ENCODE data around the gene ADGRG4. TPM values are rescaled to one million over a fixed set of nuclear protein-coding genes. Genes with fewer than 3 reads are reported as not detected.
"Not testable (repeated sequence)": the region's sequence is repeated elsewhere in the genome, so short reads cannot be mapped to it uniquely, and the experiment has no call there.

Gene ADGRG4
- total RNA-seq, 5 donors from 2014 or later (not counting 1 experiment from before 2014, with no cell fraction given): not detected

DNA sequence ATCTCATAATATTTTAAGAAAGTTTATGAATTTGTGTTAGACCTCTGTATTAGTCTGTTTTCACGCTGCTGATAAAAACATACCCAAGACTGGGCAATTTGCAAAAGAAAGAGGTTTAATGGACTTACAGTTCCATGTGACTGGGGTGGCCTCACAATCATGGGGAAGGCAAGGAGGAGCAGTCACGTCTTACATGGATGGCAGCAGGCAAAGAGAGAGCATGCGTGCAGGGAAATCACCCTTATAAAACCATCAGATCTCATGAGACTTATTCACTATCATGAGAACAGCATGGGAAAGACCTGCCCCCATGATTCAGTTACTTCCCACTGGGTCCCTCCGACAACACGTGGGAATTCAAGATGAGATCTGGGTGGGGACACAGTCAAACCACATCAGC, 14.4 kb upstream of the ADGRG4 start:
- DNase-seq; H3K27me3 ChIP-seq (replicated peaks in 1 of 2; ENCODE audit: control insufficient read depth in 2 of 2, extremely low read depth in 1 of 2, insufficient read depth in 2 of 2, low read length in 1 of 2); H3K4me1 Mint-ChIP-seq; H3K9me3 Mint-ChIP-seq; H3K27me3 Mint-ChIP-seq; H3K36me3 Mint-ChIP-seq; H3K36me3 ChIP-seq (ENCODE audit: control insufficient read depth in 2 of 2, extremely low read depth in 1 of 2, insufficient read depth in 1 of 2, low read length in 1 of 2); H3K9me3 ChIP-seq; H3K27ac ChIP-seq (ENCODE audit: low read length); H3K4me3 ChIP-seq (ENCODE audit: control insufficient read depth in 1 of 2, extremely low read depth in 1 of 2, low read length in 1 of 2); CTCF ChIA-PET; H3K4me3 Mint-ChIP-seq; H3K27ac Mint-ChIP-seq; ATAC-seq (replicated peaks in 1 of 4); H3K4me1 ChIP-seq (ENCODE audit: control insufficient read depth in 1 of 2, extremely low read depth in 1 of 2, insufficient read depth in 2 of 2, low read length in 2 of 2); POLR2A ChIA-PET: not testable (repeated sequence)
- WGBS (ENCODE audit: insufficient coverage): 100% methylated on average over 1 of the region's 5 CpGs

DNA sequence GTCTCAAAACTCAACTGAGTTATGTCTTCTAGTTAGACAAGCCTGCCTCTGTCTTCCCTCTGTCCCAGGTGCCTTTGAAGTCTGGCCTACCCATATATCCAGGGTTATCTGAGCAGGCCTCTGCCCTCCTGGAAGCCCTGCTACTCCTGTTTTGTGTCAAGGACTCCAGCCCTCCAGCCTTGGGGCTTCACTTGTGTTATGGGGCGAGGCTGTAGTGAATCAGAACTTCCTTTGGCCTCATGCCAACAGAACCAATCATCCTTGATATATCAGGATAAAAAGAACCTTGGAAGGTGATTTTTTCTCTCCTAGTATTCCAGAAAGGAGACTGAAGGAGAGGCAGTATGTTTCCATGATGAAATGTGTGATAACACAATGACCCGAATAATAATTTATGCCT, 8.9 kb upstream of the ADGRG4 start:
- Histone ChIP-seq H3K4me1 (ENCODE audit: control insufficient read depth in 1 of 2, extremely low read depth in 1 of 2, insufficient read depth in 2 of 2, low read length in 2 of 2) (no peaks in the 10 kb centered on the region), H3K27me3 (replicated peaks in 1 of 2; ENCODE audit: control insufficient read depth in 2 of 2, extremely low read depth in 1 of 2, insufficient read depth in 2 of 2, low read length in 1 of 2) (no peaks in the 10 kb centered on the region), H3K27ac (ENCODE audit: low read length) (no peak overlapping the region), H3K36me3 (ENCODE audit: control insufficient read depth in 2 of 2, extremely low read depth in 1 of 2, insufficient read depth in 1 of 2, low read length in 1 of 2) (no peaks in the 10 kb centered on the region), H3K9me3 (no peaks in the 10 kb centered on the region), H3K4me3 (ENCODE audit: control insufficient read depth in 1 of 2, extremely low read depth in 1 of 2, low read length in 1 of 2) (no peak overlapping the region)
- Mint-ChIP-seq H3K9me3 (no peaks in the 10 kb centered on the region), H3K4me3 (no peak overlapping the region), H3K27me3 (peaks cover 1 to 25% of the 10 kb centered on the region in 2 donors), H3K27ac (no peak overlapping the region), H3K36me3 (no peaks in the 10 kb centered on the region), H3K4me1 (no peaks in the 10 kb centered on the region)
- ChIA-PET POLR2A (no interaction called here), CTCF (no interaction called here)
- WGBS (ENCODE audit: insufficient coverage): no CpG with 5 or more reads among the region's 2 CpGs
- ATAC-seq (replicated peaks in 1 of 4): no peak
- DNase-seq: no peak

DNA sequence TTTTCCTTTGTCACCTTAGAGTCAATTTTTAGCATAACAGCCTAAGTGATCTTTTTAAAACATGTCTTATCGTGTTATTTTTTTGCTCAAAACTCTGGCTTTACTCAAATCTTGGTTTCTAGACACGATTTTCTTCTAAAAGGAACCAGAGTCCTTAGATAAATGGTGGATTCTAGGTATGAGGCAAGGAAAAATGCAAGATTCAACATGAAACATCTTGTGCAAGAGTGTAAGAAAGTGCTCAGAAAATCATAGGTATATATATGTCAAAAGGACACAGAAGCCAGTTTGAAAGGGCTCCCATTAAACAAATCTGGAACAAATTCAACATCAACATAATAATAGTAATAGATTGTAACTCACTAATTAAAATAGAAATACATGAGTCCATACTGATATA, 8.1 kb upstream of the ADGRG4 start:
- Histone ChIP-seq H3K9me3 (no peaks in the 10 kb centered on the region), H3K4me1 (ENCODE audit: control insufficient read depth in 1 of 2, extremely low read depth in 1 of 2, insufficient read depth in 2 of 2, low read length in 2 of 2) (no peaks in the 10 kb centered on the region), H3K4me3 (ENCODE audit: control insufficient read depth in 1 of 2, extremely low read depth in 1 of 2, low read length in 1 of 2) (no peak overlapping the region), H3K36me3 (ENCODE audit: control insufficient read depth in 2 of 2, extremely low read depth in 1 of 2, insufficient read depth in 1 of 2, low read length in 1 of 2) (no peaks in the 10 kb centered on the region), H3K27ac (ENCODE audit: low read length) (no peak overlapping the region), H3K27me3 (replicated peaks in 1 of 2; ENCODE audit: control insufficient read depth in 2 of 2, extremely low read depth in 1 of 2, insufficient read depth in 2 of 2, low read length in 1 of 2) (no peaks in the 10 kb centered on the region)
- CTCF ChIA-PET: no interaction called here
- Mint-ChIP-seq H3K27me3 (peaks cover 1 to 28% of the 10 kb centered on the region in 2 donors), H3K4me3 (no peak overlapping the region), H3K4me1 (no peaks in the 10 kb centered on the region), H3K27ac (no peak overlapping the region), H3K36me3 (no peaks in the 10 kb centered on the region), H3K9me3 (no peaks in the 10 kb centered on the region)
- DNase-seq (no peak), ATAC-seq (replicated peaks in 1 of 4) (no peak)
- POLR2A ChIA-PET: no interaction called here
- no CpG with 5 or more reads among the region's 2 CpGs for WGBS (ENCODE audit: insufficient coverage)

DNA sequence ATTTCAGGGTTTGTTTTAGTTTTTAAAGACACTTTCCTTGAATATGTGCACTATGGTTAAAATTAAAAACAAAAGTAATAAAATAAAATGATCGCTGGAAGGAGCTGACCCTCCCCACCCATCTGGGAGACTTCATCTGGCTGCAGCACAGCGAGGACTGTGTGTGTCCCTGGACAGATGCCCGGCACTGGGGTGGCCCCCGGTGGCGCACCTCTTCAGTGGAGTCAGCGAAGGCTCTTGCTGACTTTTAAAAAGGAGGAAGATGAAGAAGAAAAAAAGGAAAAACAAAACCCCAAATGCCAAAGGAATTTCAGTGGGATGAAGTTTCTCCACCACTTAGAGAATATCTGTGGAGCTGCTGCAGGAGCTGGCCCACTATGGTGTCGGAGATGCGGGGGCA, 5.4 kb upstream of the ADGRG4 start:
- no peak overlapping the region for H3K27ac Mint-ChIP-seq
- no peak overlapping the region for H3K4me3 Mint-ChIP-seq
- H3K4me3 ChIP-seq (ENCODE audit: control insufficient read depth in 1 of 2, extremely low read depth in 1 of 2, low read length in 1 of 2): no peak overlapping the region
- no peaks in the 10 kb centered on the region for H3K36me3 Mint-ChIP-seq
- ATAC-seq (replicated peaks in 1 of 4) (no peak), DNase-seq (no peak)
- ChIA-PET POLR2A (no interaction called here), CTCF (no interaction called here)
- no peaks in the 10 kb centered on the region for H3K9me3 ChIP-seq
- H3K27me3 Mint-ChIP-seq: peaks cover 1 to 34% of the 10 kb centered on the region in 2 donors
- no peaks in the 10 kb centered on the region for H3K27me3 ChIP-seq (replicated peaks in 1 of 2; ENCODE audit: control insufficient read depth in 2 of 2, extremely low read depth in 1 of 2, insufficient read depth in 2 of 2, low read length in 1 of 2)
- WGBS (ENCODE audit: insufficient coverage): no CpG with 5 or more reads among the region's 8 CpGs
- no peaks in the 10 kb centered on the region for H3K9me3 Mint-ChIP-seq
- no peaks in the 10 kb centered on the region for H3K4me1 Mint-ChIP-seq
- no peak overlapping the region for H3K27ac ChIP-seq (ENCODE audit: low read length)
- H3K36me3 ChIP-seq (ENCODE audit: control insufficient read depth in 2 of 2, extremely low read depth in 1 of 2, insufficient read depth in 1 of 2, low read length in 1 of 2): no peaks in the 10 kb centered on the region
- H3K4me1 ChIP-seq (ENCODE audit: control insufficient read depth in 1 of 2, extremely low read depth in 1 of 2, insufficient read depth in 2 of 2, low read length in 2 of 2): no peaks in the 10 kb centered on the region

DNA sequence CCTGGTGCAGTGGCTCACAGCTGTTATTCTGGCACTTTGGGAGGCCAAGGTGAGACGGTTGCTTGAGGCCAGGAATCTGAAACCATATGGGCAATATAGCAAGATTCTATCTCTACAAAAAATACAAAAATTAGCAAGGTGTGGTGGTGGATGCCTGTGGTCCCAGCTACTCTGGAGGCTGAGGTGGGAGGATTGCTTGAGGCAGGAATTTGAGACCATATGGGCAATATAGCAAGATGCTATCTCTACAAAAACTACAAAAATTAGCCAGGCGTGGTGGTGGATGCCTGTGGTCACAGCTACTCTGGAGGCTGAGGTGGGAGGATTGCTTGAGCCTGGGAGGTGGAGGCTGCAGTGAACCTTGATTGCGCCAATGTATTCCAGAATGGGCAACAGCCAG, 2.3 kb downstream of the ADGRG4 start:
- Histone ChIP-seq H3K4me3 (ENCODE audit: control insufficient read depth in 1 of 2, extremely low read depth in 1 of 2, low read length in 1 of 2) (no peak overlapping the region), H3K4me1 (ENCODE audit: control insufficient read depth in 1 of 2, extremely low read depth in 1 of 2, insufficient read depth in 2 of 2, low read length in 2 of 2) (no peaks in the 10 kb centered on the region), H3K27ac (ENCODE audit: low read length) (no peak overlapping the region), H3K36me3 (ENCODE audit: control insufficient read depth in 2 of 2, extremely low read depth in 1 of 2, insufficient read depth in 1 of 2, low read length in 1 of 2) (no peaks in the 10 kb centered on the region), H3K27me3 (replicated peaks in 1 of 2; ENCODE audit: control insufficient read depth in 2 of 2, extremely low read depth in 1 of 2, insufficient read depth in 2 of 2, low read length in 1 of 2) (no peaks in the 10 kb centered on the region), H3K9me3 (no peaks in the 10 kb centered on the region)
- ChIA-PET POLR2A (no interaction called here), CTCF (no interaction called here)
- no CpG with 5 or more reads among the region's 3 CpGs for WGBS (ENCODE audit: insufficient coverage)
- ATAC-seq (replicated peaks in 1 of 4) (no peak), DNase-seq (no peak)
- Mint-ChIP-seq H3K27me3 (peaks cover 0 to 26% of the 10 kb centered on the region in 2 donors), H3K36me3 (no peaks in the 10 kb centered on the region), H3K9me3 (no peaks in the 10 kb centered on the region), H3K4me3 (no peak overlapping the region), H3K27ac (no peak overlapping the region), H3K4me1 (no peaks in the 10 kb centered on the region)

DNA sequence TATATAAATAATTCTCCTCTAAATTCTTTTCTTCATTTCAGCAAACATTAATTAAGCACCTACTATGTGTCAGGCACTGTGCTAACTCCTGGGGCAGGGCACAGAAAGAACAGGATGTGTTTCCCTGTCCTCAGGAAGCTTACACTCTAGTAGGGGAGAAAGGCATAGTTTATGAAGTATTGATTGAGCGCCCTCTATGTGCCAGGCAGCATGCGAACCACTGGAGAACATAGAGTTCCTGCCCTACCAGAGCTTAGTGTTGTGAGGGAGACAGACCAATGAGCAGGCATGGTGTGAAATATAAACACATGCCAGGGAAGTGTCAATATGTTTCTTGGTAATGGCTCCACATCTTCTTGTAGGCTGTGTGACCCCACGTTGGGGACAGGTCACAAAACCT, 3.7 kb downstream of the ADGRG4 start:
- ChIA-PET CTCF (interaction anchor here in 1 of 2 donors (0.6 kb wide), 1 partner anchor 797 kb away, joined by 3 read pairs; no protein-coding TSS in a partner anchor), POLR2A (no interaction called here)
- WGBS (ENCODE audit: insufficient coverage): no CpG with 5 or more reads among the region's 3 CpGs
- Histone ChIP-seq H3K36me3 (ENCODE audit: control insufficient read depth in 2 of 2, extremely low read depth in 1 of 2, insufficient read depth in 1 of 2, low read length in 1 of 2) (no peaks in the 10 kb centered on the region), H3K4me1 (ENCODE audit: control insufficient read depth in 1 of 2, extremely low read depth in 1 of 2, insufficient read depth in 2 of 2, low read length in 2 of 2) (no peaks in the 10 kb centered on the region), H3K27ac (ENCODE audit: low read length) (no peak overlapping the region), H3K9me3 (no peaks in the 10 kb centered on the region), H3K27me3 (replicated peaks in 1 of 2; ENCODE audit: control insufficient read depth in 2 of 2, extremely low read depth in 1 of 2, insufficient read depth in 2 of 2, low read length in 1 of 2) (no peaks in the 10 kb centered on the region), H3K4me3 (ENCODE audit: control insufficient read depth in 1 of 2, extremely low read depth in 1 of 2, low read length in 1 of 2) (no peak overlapping the region)
- H3K27ac Mint-ChIP-seq: no peak overlapping the region
- no peaks in the 10 kb centered on the region for H3K36me3 Mint-ChIP-seq
- H3K4me3 Mint-ChIP-seq: no peak overlapping the region
- DNase-seq (no peak), ATAC-seq (replicated peaks in 1 of 4) (no peak)
- no peaks in the 10 kb centered on the region for H3K4me1 Mint-ChIP-seq
- H3K27me3 Mint-ChIP-seq: peaks cover 0 to 37% of the 10 kb centered on the region in 2 donors
- H3K9me3 Mint-ChIP-seq: no peaks in the 10 kb centered on the region

DNA sequence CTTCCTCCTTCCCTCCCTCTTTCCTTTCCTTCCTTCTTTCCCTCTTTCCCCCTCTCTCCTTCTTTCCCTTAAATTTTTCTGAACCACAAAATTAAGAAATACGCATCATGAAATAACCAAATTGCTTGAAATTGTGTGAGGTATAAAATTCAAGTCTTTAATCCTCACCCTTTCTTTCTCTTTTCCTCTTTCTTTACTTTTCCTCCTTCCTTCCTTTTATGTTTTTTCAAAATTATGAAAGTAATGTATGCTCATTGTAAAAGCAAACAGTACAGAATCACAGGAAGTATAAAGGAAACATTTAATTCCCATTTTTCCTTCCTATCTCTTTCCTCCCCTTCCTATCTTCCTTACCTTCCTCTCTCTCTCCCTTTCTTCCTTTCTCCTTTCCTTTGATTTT, 5.4 kb downstream of the ADGRG4 start:
- POLR2A ChIA-PET: no interaction called here
- Mint-ChIP-seq H3K36me3 (no peaks in the 10 kb centered on the region), H3K27me3 (peaks cover 0 to 48% of the 10 kb centered on the region in 2 donors)

More for the DNA sequence above, 5.4 kb downstream of the ADGRG4 start:
- Mint-ChIP-seq H3K27ac (no peak overlapping the region), H3K4me3 (no peak overlapping the region), H3K4me1 (no peaks in the 10 kb centered on the region), H3K9me3 (no peaks in the 10 kb centered on the region)
- no peaks in the 10 kb centered on the region for H3K9me3 ChIP-seq
- H3K4me3 ChIP-seq (ENCODE audit: control insufficient read depth in 1 of 2, extremely low read depth in 1 of 2, low read length in 1 of 2): no peak overlapping the region
- H3K27me3 ChIP-seq (replicated peaks in 1 of 2; ENCODE audit: control insufficient read depth in 2 of 2, extremely low read depth in 1 of 2, insufficient read depth in 2 of 2, low read length in 1 of 2): no peaks in the 10 kb centered on the region
- no peaks in the 10 kb centered on the region for H3K4me1 ChIP-seq (ENCODE audit: control insufficient read depth in 1 of 2, extremely low read depth in 1 of 2, insufficient read depth in 2 of 2, low read length in 2 of 2)
- no peak for DNase-seq
- no peak overlapping the region for H3K27ac ChIP-seq (ENCODE audit: low read length)
- no CpG with 5 or more reads among the region's 1 CpG for WGBS (ENCODE audit: insufficient coverage)
- CTCF ChIA-PET: no interaction called here
- ATAC-seq (replicated peaks in 1 of 4): no peak
- H3K36me3 ChIP-seq (ENCODE audit: control insufficient read depth in 2 of 2, extremely low read depth in 1 of 2, insufficient read depth in 1 of 2, low read length in 1 of 2): no peaks in the 10 kb centered on the region

All from T-cell (primary cell).